Trophoblast cell (in vitro differentiated cells and primary cell): ENCODE data around the gene MRPS24.
"Not testable (repeated sequence)": the region's sequence is repeated elsewhere in the genome, so short reads cannot be mapped to it uniquely, and the experiment has no call there.

Source experiments
- DNase-seq, 2 donors: peaks; one replicate each; pipeline ENCODE4 v3.0.0-alpha.2; 2016
- H2AFZ ChIP-seq: 2 replicates; pipeline ENCODE4 v1.6.1; 2013; ENCODE audit warnings: low read length, moderate library complexity, mild to moderate bottlenecking; ENCODE audit not compliant: insufficient read depth, poor library complexity
- H2AK5ac ChIP-seq: 2 replicates; pipeline ENCODE4 v1.6.1; 2013; ENCODE audit warnings: mild to moderate bottlenecking, low read length
- H2BK120ac ChIP-seq: 2 replicates; pipeline ENCODE4 v1.6.1; 2013; ENCODE audit warnings: low read length, mild to moderate bottlenecking, moderate library complexity; ENCODE audit not compliant: insufficient read depth, poor library complexity
- H2BK12ac ChIP-seq: 2 replicates; pipeline ENCODE4 v1.6.1; 2013; ENCODE audit warnings: mild to moderate bottlenecking, low read length, moderate library complexity
- H2BK5ac ChIP-seq: 2 replicates; pipeline ENCODE4 v1.6.1; 2013; ENCODE audit warnings: low read length, low read depth, moderate library complexity, mild to moderate bottlenecking; ENCODE audit not compliant: poor library complexity
- H3K14ac ChIP-seq: 2 replicates; pipeline ENCODE4 v1.6.1; 2013; ENCODE audit warnings: mild to moderate bottlenecking, low read length
- H3K18ac ChIP-seq: 2 replicates; pipeline ENCODE4 v1.6.1; 2013; ENCODE audit warnings: mild to moderate bottlenecking, low read length
- H3K23ac ChIP-seq: 2 replicates; pipeline ENCODE4 v1.6.1; 2013; ENCODE audit warnings: low read length
- H3K27ac ChIP-seq: 2 replicates; pipeline ENCODE4 v1.5.1; 2013; ENCODE audit warnings: low read depth, mild to moderate bottlenecking, inconsistent platforms, low read length, moderate library complexity
- H3K27me3 ChIP-seq: 2 replicates; pipeline ENCODE4 v1.6.1; 2013; ENCODE audit warnings: inconsistent platforms, mild to moderate bottlenecking, low read length, moderate library complexity; ENCODE audit not compliant: insufficient read depth
- H3K36me3 ChIP-seq, 2 experiments: 1 replicate in 1 of 2; 2 replicates in 1 of 2; pipeline ENCODE4 v1.6.1; 2013; ENCODE audit warnings: low read length in 2 of 2, mild to moderate bottlenecking in 2 of 2, moderate library complexity in 1 of 2; ENCODE audit not compliant: insufficient read depth in 2 of 2, control insufficient read depth in 1 of 2
- H3K4ac ChIP-seq: 2 replicates; pipeline ENCODE4 v1.6.1; 2013; ENCODE audit warnings: low read depth, mild to moderate bottlenecking, low read length, moderate library complexity
- H3K4me1 ChIP-seq, 2 experiments: 1 replicate in 1 of 2; 2 replicates in 1 of 2; pipeline ENCODE4 v1.6.1; 2013; ENCODE audit warnings: low read length in 2 of 2, mild to moderate bottlenecking in 2 of 2, moderate library complexity in 1 of 2; ENCODE audit not compliant: insufficient read depth in 2 of 2, control insufficient read depth in 1 of 2
- H3K4me2 ChIP-seq: 2 replicates; pipeline ENCODE4 v1.6.1; 2013; ENCODE audit warnings: inconsistent platforms, mild to moderate bottlenecking, low read length, moderate library complexity
- H3K4me3 ChIP-seq: 2 replicates; pipeline ENCODE4 v1.5.1; 2013; ENCODE audit warnings: mild to moderate bottlenecking, low read depth, low read length, inconsistent platforms
- H3K79me1 ChIP-seq: one replicate; pipeline ENCODE4 v1.6.1; 2013; ENCODE audit warnings: low read length
- H3K79me2 ChIP-seq: 2 replicates; pipeline ENCODE4 v1.6.1; 2013; ENCODE audit warnings: low read length, mild to moderate bottlenecking; ENCODE audit not compliant: control insufficient read depth, insufficient read depth, poor library complexity
- H3K9ac ChIP-seq: 2 replicates; pipeline ENCODE4 v1.6.1; 2013; ENCODE audit warnings: mild to moderate bottlenecking, low read length
- H3K9me3 ChIP-seq: 2 replicates; pipeline ENCODE4 v1.6.1; 2013; ENCODE audit warnings: low read depth, mild to moderate bottlenecking, control low read depth, inconsistent platforms, low read length; ENCODE audit not compliant: insufficient read depth
- H4K12ac ChIP-seq: 2 replicates; pipeline ENCODE4 v1.6.1; 2013; ENCODE audit warnings: low read depth, mild to moderate bottlenecking, low read length, moderate library complexity
- H4K8ac ChIP-seq: 2 replicates; pipeline ENCODE4 v1.6.1; 2013; ENCODE audit warnings: low read depth, mild to moderate bottlenecking, low read length, moderate library complexity
- H4K91ac ChIP-seq: one replicate; pipeline ENCODE4 v1.6.1; 2013; ENCODE audit warnings: low read depth, mild to moderate bottlenecking, low read length, moderate library complexity
- WGBS: extraction: QIAGEN DNeasy Blood & Tissue Kit; methylation state at CpG from one replicate; pipeline ENCODE4 v1.1.7; 2013; ENCODE audit warnings: missing lambda C conversion rate; ENCODE audit not compliant: insufficient read length, insufficient coverage; ENCODE audit errors: extremely low coverage; 5-methylcytosine and 5-hydroxymethylcytosine counted together

The MRPS24 gene

DNA sequence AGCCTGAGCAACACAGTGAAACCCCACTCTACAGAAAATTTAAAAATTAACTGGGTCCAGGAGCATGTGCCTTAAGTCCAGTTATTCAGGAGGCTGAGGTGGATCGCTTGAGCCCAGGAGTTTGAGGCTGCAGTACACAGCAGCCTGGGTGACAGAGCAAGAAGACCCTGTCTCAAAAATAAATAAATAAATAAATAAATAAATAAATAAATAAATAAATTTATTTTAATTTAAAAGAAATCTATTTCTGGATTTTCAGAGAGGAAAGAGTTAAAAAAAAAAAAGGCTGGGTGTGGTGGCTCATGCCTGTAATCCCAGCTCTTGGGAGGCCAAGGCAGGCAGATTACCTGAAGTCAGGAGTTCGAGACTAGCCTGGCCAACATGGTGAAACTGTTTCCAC, 29.3 kb upstream of the MRPS24 start:
- not testable (repeated sequence) for H3K4me1 ChIP-seq, H2BK12ac ChIP-seq, H3K79me1 ChIP-seq, H2BK120ac ChIP-seq, H3K4ac ChIP-seq, H3K4me2 ChIP-seq, H4K12ac ChIP-seq, H3K36me3 ChIP-seq, H3K9me3 ChIP-seq, H4K8ac ChIP-seq, DNase-seq, H3K27ac ChIP-seq, H3K4me3 ChIP-seq, H3K79me2 ChIP-seq, H2BK5ac ChIP-seq, H2AFZ ChIP-seq, H4K91ac ChIP-seq, H3K27me3 ChIP-seq, H3K23ac ChIP-seq, H2AK5ac ChIP-seq, H3K18ac ChIP-seq, H3K9ac ChIP-seq, H3K14ac ChIP-seq
- no CpG with 5 or more reads among the region's 2 CpGs for WGBS

DNA sequence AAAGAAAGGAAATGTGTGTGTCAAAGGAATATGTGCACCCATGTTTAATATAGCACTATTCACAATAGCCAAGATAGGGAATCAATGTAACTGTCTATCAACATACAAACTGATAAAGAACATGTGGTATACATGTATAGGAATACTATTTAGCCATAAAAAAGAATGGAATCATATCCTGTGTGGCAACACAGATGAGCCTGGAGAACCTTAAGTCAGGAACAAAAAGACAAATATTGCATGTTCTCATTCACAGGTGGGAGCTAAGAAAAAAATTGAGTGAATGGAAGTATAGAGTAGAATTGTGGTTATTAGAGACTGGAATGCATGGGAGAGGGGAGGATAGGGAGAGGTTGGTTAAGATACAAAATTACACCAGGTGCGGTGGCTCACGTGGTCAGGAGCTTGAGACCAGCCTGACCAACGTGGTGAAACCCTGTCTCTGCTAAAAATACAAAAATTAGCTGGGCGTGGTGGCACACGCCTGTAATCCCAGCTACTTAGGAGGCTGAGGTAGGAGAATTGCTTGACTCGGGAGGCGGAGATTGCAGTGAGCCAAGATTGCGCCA, 26.6 kb upstream of the MRPS24 start:
- no peak overlapping the region for H2BK12ac ChIP-seq
- no peak overlapping the region for H4K8ac ChIP-seq
- H3K4ac ChIP-seq, result no peak overlapping the region
- H3K36me3 ChIP-seq, result no peaks in the 10 kb centered on the region
- no peak overlapping the region for H2AFZ ChIP-seq
- H2BK5ac ChIP-seq, result no peak overlapping the region
- no peak overlapping the region for H3K4me2 ChIP-seq
- H4K12ac ChIP-seq, result no peak overlapping the region
- no peaks in the 10 kb centered on the region for H3K4me1 ChIP-seq
- H3K18ac ChIP-seq, result no peak overlapping the region
- no peaks in the 10 kb centered on the region for H3K27me3 ChIP-seq
- DNase-seq, result peak; percentile 43 to 64
- no peak overlapping the region for H3K14ac ChIP-seq
- H3K79me1 ChIP-seq, result no peaks in the 10 kb centered on the region
- H3K27ac ChIP-seq, result no peak overlapping the region
- H3K23ac ChIP-seq, result no peak overlapping the region
- H3K9me3 ChIP-seq, result no peaks in the 10 kb centered on the region
- H3K79me2 ChIP-seq, result no peaks in the 10 kb centered on the region
- H3K4me3 ChIP-seq, result no peak overlapping the region
- no peak overlapping the region for H4K91ac ChIP-seq
- no peak overlapping the region for H2AK5ac ChIP-seq
- no peak overlapping the region for H3K9ac ChIP-seq
- no CpG with 5 or more reads among the region's 8 CpGs for WGBS
- H2BK120ac ChIP-seq, result no peak overlapping the region

DNA sequence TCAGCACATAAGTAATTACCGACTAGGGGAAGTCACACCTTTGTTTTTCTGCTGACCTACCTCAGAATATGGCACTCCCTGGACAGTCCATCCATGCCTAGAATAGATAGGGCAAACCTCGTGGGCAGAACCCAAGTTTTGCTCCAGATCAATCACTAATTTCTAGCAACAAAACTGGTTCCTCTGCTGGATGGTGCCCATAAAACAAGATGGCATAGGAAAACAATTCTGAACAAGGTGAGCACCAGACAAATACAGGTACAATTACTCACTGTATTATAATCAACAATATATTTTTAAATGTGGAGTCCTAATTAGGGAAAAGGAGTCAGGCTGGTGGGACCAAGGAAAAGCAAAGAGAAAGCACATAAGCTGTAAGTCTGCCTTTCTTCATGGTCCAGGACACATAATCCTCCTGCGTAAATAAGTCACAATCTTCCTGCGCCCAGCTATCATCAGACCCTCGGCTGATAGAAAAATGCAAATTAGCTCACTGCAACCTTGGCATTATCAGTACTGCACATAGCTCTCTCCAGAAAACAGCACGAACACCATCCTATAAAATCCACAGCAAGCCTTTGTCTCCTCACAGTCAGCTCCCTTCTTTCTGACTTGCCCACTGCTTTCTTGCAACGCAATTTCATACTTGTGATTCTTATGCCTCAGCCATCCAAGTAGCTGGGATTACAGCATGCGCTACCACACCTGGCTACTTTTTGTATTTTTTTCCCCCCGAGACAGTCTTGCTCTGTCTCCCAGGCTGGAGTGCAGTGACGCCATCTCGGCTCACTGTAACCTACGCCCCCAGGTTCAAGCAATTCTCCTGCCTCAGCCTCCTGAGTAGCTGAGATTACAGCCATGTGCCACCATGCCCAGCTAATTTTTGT, 22.0 kb upstream of the MRPS24 start:
- Histone ChIP-seq H2AK5ac (no peak overlapping the region), H3K9me3 (no peaks in the 10 kb centered on the region), H3K4me1 (peaks cover 0 to 3% of the 10 kb centered on the region in 2 experiments), H3K36me3 (no peaks in the 10 kb centered on the region), H4K12ac (no peak overlapping the region), H2BK5ac (no peak overlapping the region), H3K14ac (no peak overlapping the region), H2BK120ac (no peak overlapping the region), H2BK12ac (no peak overlapping the region), H3K4me3 (no peak overlapping the region), H3K27ac (no peak overlapping the region), H3K79me1 (no peaks in the 10 kb centered on the region), H3K23ac (no peak overlapping the region), H3K4ac (no peak overlapping the region), H4K8ac (no peak overlapping the region), H3K79me2 (no peaks in the 10 kb centered on the region), H3K4me2 (no peak overlapping the region), H4K91ac (no peak overlapping the region), H3K27me3 (no peaks in the 10 kb centered on the region), H3K18ac (peak overlapping the region; percentile 74), H3K9ac (no peak overlapping the region), H2AFZ (no peak overlapping the region)
- no CpG with 5 or more reads among the region's 12 CpGs for WGBS
- peak; percentile 75 to 87 for DNase-seq

DNA sequence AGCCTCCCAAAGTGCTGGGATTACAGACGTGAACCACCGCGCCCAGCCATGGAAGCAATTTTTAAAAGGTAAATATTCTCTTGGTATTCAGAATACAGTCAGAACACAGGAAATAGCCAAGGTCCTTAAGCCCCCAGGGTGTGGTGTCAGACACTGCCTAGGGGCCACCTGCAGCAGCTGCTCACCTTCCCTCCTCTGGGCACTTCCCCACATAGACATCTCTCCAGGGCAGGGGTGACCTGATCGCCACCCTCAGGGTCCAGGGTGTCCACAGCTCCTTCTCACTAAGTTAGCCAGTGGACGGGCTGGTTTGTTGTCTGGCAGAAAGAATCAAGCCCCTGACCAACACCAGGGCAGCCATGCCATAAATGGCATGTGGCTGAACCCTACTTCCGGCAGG, 21.2 kb upstream of the MRPS24 start:
- Histone ChIP-seq H4K8ac (no peak overlapping the region), H3K4me1 (peaks cover 0 to 3% of the 10 kb centered on the region in 2 experiments), H3K36me3 (peaks cover 0 to 2% of the 10 kb centered on the region in 2 experiments), H3K4me3 (no peak overlapping the region), H2BK5ac (no peak overlapping the region), H2AK5ac (no peak overlapping the region), H3K14ac (no peak overlapping the region), H3K9me3 (no peaks in the 10 kb centered on the region), H3K9ac (peak overlapping the region; percentile 5), H3K27ac (no peak overlapping the region), H2BK12ac (no peak overlapping the region), H4K91ac (no peak overlapping the region), H2BK120ac (no peak overlapping the region), H3K4ac (no peak overlapping the region), H3K18ac (no peak overlapping the region), H3K79me1 (no peaks in the 10 kb centered on the region), H2AFZ (no peak overlapping the region), H4K12ac (no peak overlapping the region), H3K4me2 (no peak overlapping the region), H3K27me3 (no peaks in the 10 kb centered on the region), H3K23ac (no peak overlapping the region), H3K79me2 (no peaks in the 10 kb centered on the region)
- no CpG with 5 or more reads among the region's 6 CpGs for WGBS
- peak; percentile 98 to 99 for DNase-seq
